Right lobe of liver (tissue), 4 donors: Measurements from ENCODE around the gene DEF6.

ENCODE experiments used
- POLR2A ChIP-seq: fragments of 450-650 bp; IDR thresholded peaks from one replicate; pipeline ENCODE4 v1.6.1; 2017; ENCODE audit warnings: antibody characterized with exemption, mild to moderate bottlenecking
- TF ChIP-seq, protein P1 (sequence below), 4 donors: fragments of 200-600 bp in 3 of 4; fragments of 450-650 bp in 1 of 4; IDR thresholded peaks; one replicate each; pipeline versions ENCODE4 v1.5.1 to v1.8.0; 2016 to 2022; ENCODE audit warnings: antibody characterized with exemption in 4 of 4, mild to moderate bottlenecking in 2 of 4
- donor health status: DM: no; HTN: no; CAD: no.
- donor health status: DM: no; HTN: no; CAD: no.
- donor health status: DM: no; HTN: yes; CAD: no.

- TF ChIP-seq, protein P1, sequence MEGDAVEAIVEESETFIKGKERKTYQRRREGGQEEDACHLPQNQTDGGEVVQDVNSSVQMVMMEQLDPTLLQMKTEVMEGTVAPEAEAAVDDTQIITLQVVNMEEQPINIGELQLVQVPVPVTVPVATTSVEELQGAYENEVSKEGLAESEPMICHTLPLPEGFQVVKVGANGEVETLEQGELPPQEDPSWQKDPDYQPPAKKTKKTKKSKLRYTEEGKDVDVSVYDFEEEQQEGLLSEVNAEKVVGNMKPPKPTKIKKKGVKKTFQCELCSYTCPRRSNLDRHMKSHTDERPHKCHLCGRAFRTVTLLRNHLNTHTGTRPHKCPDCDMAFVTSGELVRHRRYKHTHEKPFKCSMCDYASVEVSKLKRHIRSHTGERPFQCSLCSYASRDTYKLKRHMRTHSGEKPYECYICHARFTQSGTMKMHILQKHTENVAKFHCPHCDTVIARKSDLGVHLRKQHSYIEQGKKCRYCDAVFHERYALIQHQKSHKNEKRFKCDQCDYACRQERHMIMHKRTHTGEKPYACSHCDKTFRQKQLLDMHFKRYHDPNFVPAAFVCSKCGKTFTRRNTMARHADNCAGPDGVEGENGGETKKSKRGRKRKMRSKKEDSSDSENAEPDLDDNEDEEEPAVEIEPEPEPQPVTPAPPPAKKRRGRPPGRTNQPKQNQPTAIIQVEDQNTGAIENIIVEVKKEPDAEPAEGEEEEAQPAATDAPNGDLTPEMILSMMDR (IDR thresholded peaks at IDR 0.05), result no peak
- TF ChIP-seq POLR2A, result no peak
Measured at GRCh38 chr6:35292494-35292893, 5.1 kb upstream of the DEF6 start.
